Omental fat pad (tissue), 4 donors: Measurements from ENCODE around the gene BAHD1. TPM values are rescaled to one million over a fixed set of nuclear protein-coding genes. Genes with fewer than 3 reads are reported as not detected.

Experiments
- ATAC-seq: fragments of 150-250 bp; one replicate; pipeline ENCODE4 v1.9.1; 2016; ENCODE audit warnings: mild to moderate bottlenecking, moderate library complexity; ENCODE audit not compliant: low FRiP score
- DNase-seq: peaks from one replicate; pipeline ENCODE4 v3.0.0-alpha.2; 2019; ENCODE audit warnings: low spot score
- CTCF ChIP-seq, 3 donors: fragments of 450-650 bp; IDR thresholded peaks; one replicate each; pipeline ENCODE4 v1.5.1; 2016 to 2017; ENCODE audit warnings: antibody characterized with exemption in 3 of 3, mild to moderate bottlenecking in 3 of 3, moderate library complexity in 2 of 3
- total RNA-seq, 4 donors: library from RNA; depleted of rRNA; stranded (reverse); fragments of >200 nt; gene quantifications; one replicate each; pipeline ENCODE4 v1.1.0, GENCODE V29; 2016

Gene BAHD1
- total RNA-seq, 4 donors from 2014 or later = 9.7 to 17.4 (median 11.4) TPM

GRCh38 chr15:40414816-40415215 lies 25.9 kb upstream of the BAHD1 start:
- no peak for DNase-seq
- no peak for ATAC-seq

GRCh38 chr15:40415226-40415625 lies 25.5 kb upstream of the BAHD1 start:
- ATAC-seq (no peak), DNase-seq (no peak)
- no peak for TF ChIP-seq CTCF (IDR thresholded peaks at IDR 0.05)

More at GRCh38 chr15:40414816-40415215, 25.9 kb upstream of the BAHD1 start:
- TF ChIP-seq CTCF (IDR thresholded peaks at IDR 0.05) = no peak

- no peak for TF ChIP-seq CTCF (IDR thresholded peaks at IDR 0.05)
- ATAC-seq (no peak), DNase-seq (no peak)
Observed at GRCh38 chr15:40416056-40416455, 24.7 kb upstream of the BAHD1 start.

- no peak for DNase-seq
- no peak for ATAC-seq
- TF ChIP-seq CTCF (IDR thresholded peaks at IDR 0.05) = no peak
Observed at GRCh38 chr15:40418126-40418525, 22.6 kb upstream of the BAHD1 start.

GRCh38 chr15:40420071-40420713 lies 20.6 kb upstream of the BAHD1 start:
- ATAC-seq = no peak
- no peak for TF ChIP-seq CTCF (IDR thresholded peaks at IDR 0.05)
- DNase-seq = no peak

GRCh38 chr15:40420793-40421192 lies 20.0 kb upstream of the BAHD1 start:
- DNase-seq (no peak), ATAC-seq (no peak)
- no peak for TF ChIP-seq CTCF (IDR thresholded peaks at IDR 0.05)
